Thyroid gland (tissue), 4 donors: Measurements from ENCODE around the gene NEUROD1.

Experiments
- POLR2A ChIP-seq, 2 donors: fragments of 450-650 bp; IDR thresholded peaks; one replicate each; pipeline ENCODE4 v1.6.1; 2017; ENCODE audit warnings: antibody characterized with exemption in 2 of 2, mild to moderate bottlenecking in 2 of 2, moderate library complexity in 1 of 2
- TF ChIP-seq, protein P1 (sequence below), 6 experiments: fragments of 200-600 bp in 3 of 6; fragments of 450-650 bp in 3 of 6; sonication (generic) in 3 of 6; IDR thresholded peaks; one replicate each; pipeline ENCODE4 v1.5.1; 2016 to 2019; ENCODE audit warnings: antibody characterized with exemption in 6 of 6, mild to moderate bottlenecking in 2 of 6, inconsistent platforms in 1 of 6, moderate library complexity in 1 of 6

DNA sequence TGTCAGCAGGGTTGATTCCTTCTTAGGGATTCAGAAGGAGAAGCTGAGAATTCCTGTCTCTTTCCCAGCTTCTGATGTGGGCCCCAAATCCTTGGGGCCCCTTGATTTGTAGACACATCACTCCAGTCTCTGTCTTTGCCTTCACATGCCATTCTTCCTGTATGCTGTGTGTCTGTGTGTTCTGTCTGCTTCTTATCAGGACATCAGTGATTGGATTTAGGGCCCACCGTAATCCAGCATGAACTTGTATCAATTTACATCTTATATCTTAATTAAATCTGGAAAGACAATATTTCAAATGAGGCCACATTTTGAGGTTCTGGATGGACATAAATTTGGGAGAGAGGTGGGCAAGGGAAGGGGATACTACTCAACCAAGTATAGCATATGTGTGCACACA, 9.7 kb downstream of the NEUROD1 start:
- TF ChIP-seq POLR2A (IDR thresholded peaks at IDR 0.05): no peak
- TF ChIP-seq, protein P1, sequence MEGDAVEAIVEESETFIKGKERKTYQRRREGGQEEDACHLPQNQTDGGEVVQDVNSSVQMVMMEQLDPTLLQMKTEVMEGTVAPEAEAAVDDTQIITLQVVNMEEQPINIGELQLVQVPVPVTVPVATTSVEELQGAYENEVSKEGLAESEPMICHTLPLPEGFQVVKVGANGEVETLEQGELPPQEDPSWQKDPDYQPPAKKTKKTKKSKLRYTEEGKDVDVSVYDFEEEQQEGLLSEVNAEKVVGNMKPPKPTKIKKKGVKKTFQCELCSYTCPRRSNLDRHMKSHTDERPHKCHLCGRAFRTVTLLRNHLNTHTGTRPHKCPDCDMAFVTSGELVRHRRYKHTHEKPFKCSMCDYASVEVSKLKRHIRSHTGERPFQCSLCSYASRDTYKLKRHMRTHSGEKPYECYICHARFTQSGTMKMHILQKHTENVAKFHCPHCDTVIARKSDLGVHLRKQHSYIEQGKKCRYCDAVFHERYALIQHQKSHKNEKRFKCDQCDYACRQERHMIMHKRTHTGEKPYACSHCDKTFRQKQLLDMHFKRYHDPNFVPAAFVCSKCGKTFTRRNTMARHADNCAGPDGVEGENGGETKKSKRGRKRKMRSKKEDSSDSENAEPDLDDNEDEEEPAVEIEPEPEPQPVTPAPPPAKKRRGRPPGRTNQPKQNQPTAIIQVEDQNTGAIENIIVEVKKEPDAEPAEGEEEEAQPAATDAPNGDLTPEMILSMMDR (IDR thresholded peaks at IDR 0.05): no peak
